GM12878 (cell line): ENCODE measurements around the gene TBATA. TPM values are rescaled to one million over a fixed set of nuclear protein-coding genes. Genes with fewer than 3 reads are reported as not detected.

Source experiments
- MYC ChIP-seq: IDR thresholded peaks from 2 replicates; pipeline ENCODE4 v1.6.1; 2011; ENCODE audit warnings: mild to moderate bottlenecking, low read length, moderate library complexity, inconsistent platforms; ENCODE audit not compliant: insufficient read depth, insufficient replicate concordance, insufficient read length, severe bottlenecking
- NFYB ChIP-seq: IDR thresholded peaks from 2 replicates; pipeline ENCODE4 v1.6.1; 2011; ENCODE audit warnings: low read depth, mild to moderate bottlenecking, low read length, improper control_type of control experiment, moderate library complexity; ENCODE audit not compliant: insufficient read depth
- PRDM15 ChIP-seq: fragments of 450-650 bp; formaldehyde crosslinking; IDR thresholded peaks from 2 replicates; pipeline ENCODE4 v1.4.0; 2020; ENCODE audit warnings: mild to moderate bottlenecking, moderate library complexity
- ZNF592 ChIP-seq: fragments of 450-650 bp; IDR thresholded peaks from 2 replicates; pipeline ENCODE4 v1.6.1; 2017; ENCODE audit warnings: mild to moderate bottlenecking, moderate library complexity
- polyA plus RNA-seq, 11 experiments: library from polyadenylated mRNA; depleted of rRNA in 4 of 11; unstranded in 6 of 11; stranded (reverse) in 5 of 11; fragments of >200 nt; fragmentation: Nextera tagmentation in 4 of 11; fragmentation: Illumina TruSeq in 1 of 11; extraction: Ambion mirVana in 4 of 11; extraction: Trizol in 1 of 11; gene quantifications; 1 replicate in 1 of 11; 2 replicates in 10 of 11; pipeline versions ENCODE4 v1.2.1 to v1.2.3, GENCODE V29; 2011 to 2016; ENCODE audit warnings: inconsistent platforms in 2 of 11, missing spikeins in 2 of 11, low read depth in 1 of 11
- total RNA-seq, 4 experiments: library from RNA; depleted of rRNA in 3 of 4; stranded (reverse); fragments of >200 nt in 3 of 4; fragmentation: Illumina TruSeq in 1 of 4; extraction: Trizol in 1 of 4; gene quantifications; 2 replicates each; pipeline versions ENCODE4 v1.2.1 to v1.2.3, GENCODE V29; 2013 to 2021

TBATA gene
- total and polyA plus RNA-seq, 10 of the 15 experiments (the other 5 are each of a cell fraction or from before 2014, with no cell fraction given): not detected

GRCh38 chr10:70779511-70780369 is 5.4 kb downstream of the TBATA start (continued):
- TF ChIP-seq PRDM15 (CRISPR knock-in tag) (no peak), ZNF592 (no peak), MYC (no peak), NFYB (no peak)
